Osteocyte (in vitro differentiated cells): ENCODE measurements around the gene GGT5. TPM values are rescaled to one million over a fixed set of nuclear protein-coding genes. Genes with fewer than 3 reads are reported as not detected.

Source experiments
- DNase-seq: peaks from one replicate; pipeline ENCODE4 v3.0.0; 2021; ENCODE audit warnings: mixed read lengths; ENCODE audit not compliant: unreplicated experiment; ENCODE audit errors: extremely low spot score
- H3K27ac Mint-ChIP-seq: one replicate; pipeline ENCODE4 v1.8.0; 2021; ENCODE audit warnings: mild to moderate bottlenecking, mixed read lengths; ENCODE audit not compliant: unreplicated experiment
- H3K27me3 Mint-ChIP-seq: one replicate; pipeline ENCODE4 v1.8.0; 2021; ENCODE audit warnings: mixed read lengths; ENCODE audit not compliant: unreplicated experiment
- H3K36me3 Mint-ChIP-seq: one replicate; pipeline ENCODE4 v1.8.0; 2021; ENCODE audit warnings: mixed read lengths; ENCODE audit not compliant: unreplicated experiment
- H3K4me1 Mint-ChIP-seq: one replicate; pipeline ENCODE4 v1.8.0; 2021; ENCODE audit warnings: mixed read lengths; ENCODE audit not compliant: unreplicated experiment
- H3K4me3 Mint-ChIP-seq: one replicate; pipeline ENCODE4 v1.8.0; 2021; ENCODE audit warnings: mild to moderate bottlenecking, moderate library complexity, mixed read lengths; ENCODE audit not compliant: unreplicated experiment
- H3K9me3 Mint-ChIP-seq: one replicate; pipeline ENCODE4 v1.8.0; 2021; ENCODE audit warnings: mixed read lengths; ENCODE audit not compliant: unreplicated experiment
- total RNA-seq: library from RNA; stranded (reverse); gene quantifications from 2 replicates; pipeline ENCODE4 v1.2.1, GENCODE V29; 2021
- TF ChIP-seq, protein P1 (sequence below): fragments of 200-600 bp; sonication (generic); IDR thresholded peaks from 2 replicates; pipeline ENCODE4 v1.5.0; 2021; ENCODE audit warnings: antibody characterized with exemption, mild to moderate bottlenecking, moderate library complexity

Gene GGT5
- total RNA-seq, 1 donor from 2014 or later = 136 TPM

- Mint-ChIP-seq H3K4me3 (no peak overlapping the region), H3K27ac (no peak overlapping the region), H3K27me3 (no peaks in the 10 kb centered on the region), H3K36me3 (peaks cover 29% of the 10 kb centered on the region), H3K9me3 (no peaks in the 10 kb centered on the region), H3K4me1 (no peaks in the 10 kb centered on the region)
- no peak for DNase-seq
- TF ChIP-seq, protein P1, sequence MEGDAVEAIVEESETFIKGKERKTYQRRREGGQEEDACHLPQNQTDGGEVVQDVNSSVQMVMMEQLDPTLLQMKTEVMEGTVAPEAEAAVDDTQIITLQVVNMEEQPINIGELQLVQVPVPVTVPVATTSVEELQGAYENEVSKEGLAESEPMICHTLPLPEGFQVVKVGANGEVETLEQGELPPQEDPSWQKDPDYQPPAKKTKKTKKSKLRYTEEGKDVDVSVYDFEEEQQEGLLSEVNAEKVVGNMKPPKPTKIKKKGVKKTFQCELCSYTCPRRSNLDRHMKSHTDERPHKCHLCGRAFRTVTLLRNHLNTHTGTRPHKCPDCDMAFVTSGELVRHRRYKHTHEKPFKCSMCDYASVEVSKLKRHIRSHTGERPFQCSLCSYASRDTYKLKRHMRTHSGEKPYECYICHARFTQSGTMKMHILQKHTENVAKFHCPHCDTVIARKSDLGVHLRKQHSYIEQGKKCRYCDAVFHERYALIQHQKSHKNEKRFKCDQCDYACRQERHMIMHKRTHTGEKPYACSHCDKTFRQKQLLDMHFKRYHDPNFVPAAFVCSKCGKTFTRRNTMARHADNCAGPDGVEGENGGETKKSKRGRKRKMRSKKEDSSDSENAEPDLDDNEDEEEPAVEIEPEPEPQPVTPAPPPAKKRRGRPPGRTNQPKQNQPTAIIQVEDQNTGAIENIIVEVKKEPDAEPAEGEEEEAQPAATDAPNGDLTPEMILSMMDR = no peak
These were observed 19.8 kb downstream of the GGT5 start for GRCh38 chr22:24225044-24225601.

- no peaks in the 10 kb centered on the region for H3K4me1 Mint-ChIP-seq
- H3K36me3 Mint-ChIP-seq = peaks cover 35% of the 10 kb centered on the region
- TF ChIP-seq, protein P1 = no peak
- H3K27ac Mint-ChIP-seq = no peak overlapping the region
- DNase-seq = no peak
- no peaks in the 10 kb centered on the region for H3K27me3 Mint-ChIP-seq
- no peak overlapping the region for H3K4me3 Mint-ChIP-seq
- H3K9me3 Mint-ChIP-seq = no peaks in the 10 kb centered on the region
These were observed 20.4 kb downstream of the GGT5 start for GRCh38 chr22:24224468-24224867.

DNA sequence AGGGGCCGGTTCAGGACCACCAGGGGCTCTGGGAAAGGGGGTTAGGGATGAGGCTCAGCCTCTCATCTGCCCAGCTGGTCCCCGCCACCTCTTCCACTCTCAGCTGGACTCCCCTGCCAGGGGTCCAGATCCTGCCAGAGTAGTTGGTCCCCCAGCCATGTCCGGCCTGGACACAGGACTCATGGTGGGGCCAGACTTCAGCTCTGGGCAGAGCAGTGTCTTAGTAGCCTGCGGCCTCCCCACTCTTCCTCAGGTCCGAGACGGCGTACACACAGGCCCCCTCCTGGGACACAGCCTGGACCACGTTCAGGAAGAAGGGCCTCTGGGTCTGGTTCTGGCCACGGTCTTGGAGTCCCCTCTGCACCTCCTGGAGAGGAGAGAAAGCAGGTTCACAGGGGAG is 25.1 kb downstream of the GGT5 start:
- Mint-ChIP-seq H3K27me3 (no peaks in the 10 kb centered on the region), H3K4me1 (no peaks in the 10 kb centered on the region), H3K36me3 (peaks cover 35% of the 10 kb centered on the region), H3K4me3 (no peak overlapping the region), H3K27ac (no peak overlapping the region), H3K9me3 (no peaks in the 10 kb centered on the region)
- TF ChIP-seq, protein P1 = no peak
- DNase-seq = no peak

GRCh38 chr22:24217384-24217783 is 27.5 kb downstream of the GGT5 start:
- Mint-ChIP-seq H3K4me1 (peaks cover 7% of the 10 kb centered on the region), H3K27ac (no peak overlapping the region), H3K9me3 (no peaks in the 10 kb centered on the region), H3K27me3 (no peaks in the 10 kb centered on the region), H3K4me3 (no peak overlapping the region), H3K36me3 (peaks cover 26% of the 10 kb centered on the region)
- DNase-seq = no peak
- TF ChIP-seq, protein P1 = no peak

DNA sequence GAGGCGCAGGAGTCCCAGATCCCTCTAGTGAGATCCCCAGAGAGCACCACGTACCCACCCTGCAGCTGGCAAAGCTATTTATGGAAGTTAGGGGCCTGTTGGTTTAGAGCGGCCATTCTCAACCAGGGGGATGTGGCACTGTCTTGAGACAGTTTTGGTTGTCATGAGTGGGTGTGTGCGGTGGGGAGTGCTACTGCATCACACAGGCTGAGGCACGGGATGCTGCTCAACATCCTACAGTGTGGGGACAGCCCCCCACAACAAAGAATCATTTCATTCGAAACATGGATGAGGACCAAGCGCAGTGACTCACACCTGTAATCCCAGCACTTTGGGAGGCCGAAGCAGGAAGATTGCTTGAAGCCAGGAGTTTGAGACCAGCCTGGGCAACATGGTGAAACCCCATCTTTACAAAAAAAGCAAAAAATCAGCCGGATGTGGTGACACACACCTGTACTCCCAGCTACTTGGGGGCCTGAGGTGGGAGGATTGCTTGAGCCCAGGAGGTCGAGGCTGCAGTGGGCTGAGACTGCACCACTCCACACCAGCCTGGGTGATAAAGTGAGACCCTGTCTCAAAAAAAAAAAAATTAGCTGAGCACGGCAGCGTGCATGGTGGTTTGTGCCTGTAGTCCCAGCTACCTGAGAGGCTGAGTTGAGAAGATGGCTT is 28.2 kb downstream of the GGT5 start:
- Mint-ChIP-seq H3K9me3 (no peaks in the 10 kb centered on the region), H3K36me3 (peaks cover 24% of the 10 kb centered on the region), H3K27me3 (no peaks in the 10 kb centered on the region), H3K27ac (no peak overlapping the region), H3K4me1 (peaks cover 7% of the 10 kb centered on the region), H3K4me3 (no peak overlapping the region)
- no peak for DNase-seq
- TF ChIP-seq, protein P1 = no peak
